GM23338 (cell line): Measurements from ENCODE around the gene PITRM1. TPM values are rescaled to one million over a fixed set of nuclear protein-coding genes. Genes with fewer than 3 reads are reported as not detected.

ENCODE experiments used
- ATAC-seq: fragments of 200-7000 bp; cut with Tn5 transposase; 3 replicates; pipeline ENCODE4 v1.9.1; 2020
- DNase-seq: peaks from one replicate; pipeline ENCODE4 v3.0.0-alpha.2; 2015; ENCODE audit warnings: low spot score
- H2AFZ ChIP-seq: fragments of 200-600 bp; sonication (generic); 2 replicates; pipeline ENCODE4 v1.8.0; 2016; ENCODE audit warnings: antibody characterized with exemption, mild to moderate bottlenecking, moderate library complexity
- H3F3A ChIP-seq: fragments of 200-600 bp; sonication (generic); replicated peaks from 2 replicates; pipeline ENCODE4 v1.8.0; 2017; ENCODE audit warnings: antibody characterized with exemption, mixed run types, low read depth
- H3K27ac ChIP-seq: fragments of 200-600 bp; sonication (generic); 2 replicates; pipeline ENCODE4 v1.6.1; 2016; ENCODE audit warnings: low read depth
- H3K27me3 ChIP-seq: fragments of 200-600 bp; sonication (generic); 2 replicates; pipeline ENCODE4 v1.8.0; 2016; ENCODE audit warnings: mild to moderate bottlenecking, mixed run types, moderate library complexity; ENCODE audit not compliant: insufficient read depth
- H3K36me3 ChIP-seq: fragments of 200-600 bp; sonication (generic); 2 replicates; pipeline ENCODE4 v1.8.0; 2016; ENCODE audit warnings: mild to moderate bottlenecking; ENCODE audit not compliant: insufficient read depth
- H3K4me1 ChIP-seq: fragments of 200-600 bp; sonication (generic); 2 replicates; pipeline ENCODE4 v1.8.0; 2016; ENCODE audit warnings: mild to moderate bottlenecking, moderate library complexity; ENCODE audit not compliant: insufficient read depth
- H3K4me2 ChIP-seq: fragments of 200-600 bp; sonication (generic); 2 replicates; pipeline ENCODE4 v1.7.1; 2017; ENCODE audit warnings: mixed run types
- H3K4me3 ChIP-seq: fragments of 200-600 bp; sonication (generic); 2 replicates; pipeline ENCODE4 v1.6.1; 2016; ENCODE audit warnings: mixed run types
- H3K79me2 ChIP-seq: fragments of 200-600 bp; sonication (generic); replicated peaks from 2 replicates; pipeline ENCODE4 v1.8.0; 2017; ENCODE audit warnings: mild to moderate bottlenecking; ENCODE audit not compliant: insufficient read depth
- H3K9me2 ChIP-seq: fragments of 200-600 bp; sonication (generic); 2 replicates; pipeline ENCODE4 v1.8.0; 2017; ENCODE audit not compliant: insufficient read depth
- H4K20me1 ChIP-seq: fragments of 200-600 bp; sonication (generic); replicated peaks from 2 replicates; pipeline ENCODE4 v1.8.0; 2017; ENCODE audit warnings: mild to moderate bottlenecking; ENCODE audit not compliant: insufficient read depth
- H3K27ac Mint-ChIP-seq: 2 replicates; pipeline ENCODE4 v1.8.0; 2020; ENCODE audit warnings: inconsistent platforms, mild to moderate bottlenecking, moderate library complexity, mixed read lengths
- H3K27me3 Mint-ChIP-seq: 3 replicates; pipeline ENCODE4 v1.8.0; 2022; ENCODE audit warnings: low read depth, mild to moderate bottlenecking, moderate library complexity, mixed read lengths, inconsistent platforms; ENCODE audit not compliant: insufficient read depth, poor library complexity
- H3K36me3 Mint-ChIP-seq: 3 replicates; pipeline ENCODE4 v1.8.0; 2021; ENCODE audit warnings: low read depth, mild to moderate bottlenecking, inconsistent platforms, moderate library complexity, mixed read lengths
- H3K4me1 Mint-ChIP-seq: 3 replicates; pipeline ENCODE4 v1.8.0; 2020; ENCODE audit warnings: mild to moderate bottlenecking, inconsistent platforms, mixed read lengths
- H3K4me3 Mint-ChIP-seq: 3 replicates; pipeline ENCODE4 v1.8.0; 2021; ENCODE audit warnings: moderate library complexity, mild to moderate bottlenecking, inconsistent platforms, mixed read lengths
- H3K9me3 Mint-ChIP-seq: 3 replicates; pipeline ENCODE4 v1.8.0; 2020; ENCODE audit warnings: moderate library complexity, mild to moderate bottlenecking, inconsistent platforms, mixed read lengths
- CREB1 ChIP-seq: fragments of 250-450 bp; sonication (Bioruptor Pico); IDR thresholded peaks from 2 replicates; pipeline ENCODE4 v1.5.0; 2020; ENCODE audit warnings: low read depth, mild to moderate bottlenecking, moderate library complexity
- EZH2 ChIP-seq: fragments of 200-600 bp; sonication (generic); IDR thresholded peaks from one replicate; pipeline ENCODE4 v1.8.0; 2017; ENCODE audit warnings: antibody characterized with exemption, mild to moderate bottlenecking, low read depth; ENCODE audit not compliant: unreplicated experiment
- EZH2phosphoT487 ChIP-seq: fragments of 200-600 bp; sonication (generic); IDR thresholded peaks from one replicate; pipeline ENCODE4 v1.8.1; 2018; ENCODE audit warnings: antibody characterized with exemption; ENCODE audit not compliant: unreplicated experiment
- JUNB ChIP-seq: IDR thresholded peaks from one replicate; pipeline ENCODE4 v1.6.1; 2016; ENCODE audit warnings: antibody characterized with exemption; ENCODE audit not compliant: unreplicated experiment
- NANOG ChIP-seq: IDR thresholded peaks from 2 replicates; pipeline ENCODE4 v1.6.1; 2016; ENCODE audit warnings: antibody characterized with exemption, borderline replicate concordance
- POLR2AphosphoS5 ChIP-seq: IDR thresholded peaks from 2 replicates; pipeline ENCODE4 v1.6.1; 2016; ENCODE audit warnings: antibody characterized with exemption, low read depth
- STAT1 ChIP-seq: IDR thresholded peaks from one replicate; pipeline ENCODE4 v1.6.1; 2016; ENCODE audit warnings: antibody characterized with exemption; ENCODE audit not compliant: unreplicated experiment
- ZNF114 ChIP-seq: fragments of 250-450 bp; sonication (Bioruptor Pico); IDR thresholded peaks from 2 replicates; pipeline ENCODE4 v1.5.0; 2020; ENCODE audit warnings: mild to moderate bottlenecking, moderate library complexity
- ZNF331 ChIP-seq: fragments of 250-450 bp; sonication (Bioruptor Pico); IDR thresholded peaks from 2 replicates; pipeline ENCODE4 v1.5.0; 2020; ENCODE audit warnings: low read depth, mild to moderate bottlenecking, moderate library complexity
- polyA plus RNA-seq: library from polyadenylated mRNA; unstranded; fragments of >200 nt; fragmentation: Nextera tagmentation; extraction: Ambion mirVana; gene quantifications from 2 replicates; pipeline ENCODE4 v1.2.1, GENCODE V29; 2016
- total RNA-seq: library from RNA; depleted of rRNA; stranded (reverse); fragments of >200 nt; shearing (Covaris generic); gene quantifications from 2 replicates; pipeline ENCODE4 v1.2.3, GENCODE V29; 2014
- TF ChIP-seq, protein P1 (sequence below): IDR thresholded peaks from 2 replicates; pipeline ENCODE4 v1.6.1; 2016; ENCODE audit warnings: antibody characterized with exemption
- TF ChIP-seq, protein P2 (sequence below), 2 experiments: fragments of 200-600 bp in 1 of 2; sonication (generic) in 1 of 2; conservative IDR thresholded peaks; 2 replicates each; pipeline versions ENCODE4 v1.5.1 to v1.6.1; 2016 to 2017; ENCODE audit warnings: antibody characterized with exemption in 2 of 2, low read depth in 2 of 2, mild to moderate bottlenecking in 2 of 2, moderate library complexity in 1 of 2
- TF ChIP-seq, protein P3 (sequence below): fragments of 250-450 bp; sonication (Bioruptor Pico); IDR thresholded peaks from 2 replicates; pipeline ENCODE4 v1.5.0; 2020; ENCODE audit warnings: mild to moderate bottlenecking, moderate library complexity
- TF ChIP-seq, protein P4 (sequence below): IDR thresholded peaks from one replicate; pipeline ENCODE4 v1.6.1; 2018; ENCODE audit warnings: antibody characterized with exemption; ENCODE audit not compliant: unreplicated experiment

The PITRM1 gene
- total and polyA plus RNA-seq, 2 experiments from 2014 or later, result 29.0 to 33.0 TPM

DNA sequence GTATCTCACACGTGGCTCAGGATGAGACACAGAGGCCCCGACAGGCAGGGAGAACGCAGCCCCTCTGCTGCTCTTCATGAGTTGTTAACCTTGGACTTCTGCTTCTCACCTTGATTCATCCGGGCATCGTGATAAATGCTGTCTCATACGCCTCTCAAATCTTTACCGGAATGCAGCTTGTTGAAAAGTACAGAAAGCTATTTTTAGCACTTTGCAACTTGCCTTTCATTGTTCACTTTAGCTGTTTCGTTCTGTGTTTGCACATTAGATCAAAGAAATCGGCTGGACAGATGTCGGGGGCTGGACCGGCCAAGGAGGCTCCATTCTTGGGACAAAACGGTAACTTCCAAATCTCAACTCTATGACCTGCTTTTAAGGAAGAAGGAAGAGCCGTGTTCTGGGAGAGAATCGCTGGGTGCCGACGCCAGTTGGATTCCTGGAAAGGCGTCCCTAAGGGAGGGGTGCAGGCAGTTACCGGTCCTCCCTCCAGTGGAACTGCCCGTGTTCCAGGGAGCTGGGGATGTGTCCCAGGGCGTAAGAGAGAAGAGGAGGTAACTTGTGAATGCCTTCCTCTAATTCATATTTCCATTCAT is 56.0 kb downstream of the PITRM1 start:
- Histone ChIP-seq H3K4me3 (no peak overlapping the region), H4K20me1 (no peaks in the 10 kb centered on the region), H3K27ac (no peak overlapping the region), H3K79me2 (no peaks in the 10 kb centered on the region), H2AFZ (no peak overlapping the region), H3K27me3 (no peaks in the 10 kb centered on the region), H3K4me1 (no peaks in the 10 kb centered on the region), H3K4me2 (no peak overlapping the region), H3K9me2 (no peaks in the 10 kb centered on the region), H3F3A (no peaks in the 10 kb centered on the region), H3K36me3 (peaks cover 18% of the 10 kb centered on the region)
- peaks cover 9% of the 10 kb centered on the region for H3K27me3 Mint-ChIP-seq
- no peak overlapping the region for H3K27ac Mint-ChIP-seq
- H3K4me3 Mint-ChIP-seq, result no peak overlapping the region
- DNase-seq (no peak), ATAC-seq (no peak)
- TF ChIP-seq EZH2phosphoT487 (no peak), STAT1 (no peak), NANOG (no peak), ZNF114 (no peak), JUNB (no peak), CREB1 (CRISPR knock-in tag) (no peak), POLR2AphosphoS5 (no peak), EZH2 (no peak), ZNF331 (CRISPR knock-in tag) (no peak)
- TF ChIP-seq, protein P1, sequence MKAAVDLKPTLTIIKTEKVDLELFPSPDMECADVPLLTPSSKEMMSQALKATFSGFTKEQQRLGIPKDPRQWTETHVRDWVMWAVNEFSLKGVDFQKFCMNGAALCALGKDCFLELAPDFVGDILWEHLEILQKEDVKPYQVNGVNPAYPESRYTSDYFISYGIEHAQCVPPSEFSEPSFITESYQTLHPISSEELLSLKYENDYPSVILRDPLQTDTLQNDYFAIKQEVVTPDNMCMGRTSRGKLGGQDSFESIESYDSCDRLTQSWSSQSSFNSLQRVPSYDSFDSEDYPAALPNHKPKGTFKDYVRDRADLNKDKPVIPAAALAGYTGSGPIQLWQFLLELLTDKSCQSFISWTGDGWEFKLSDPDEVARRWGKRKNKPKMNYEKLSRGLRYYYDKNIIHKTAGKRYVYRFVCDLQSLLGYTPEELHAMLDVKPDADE, result no peak
- TF ChIP-seq, protein P2, sequence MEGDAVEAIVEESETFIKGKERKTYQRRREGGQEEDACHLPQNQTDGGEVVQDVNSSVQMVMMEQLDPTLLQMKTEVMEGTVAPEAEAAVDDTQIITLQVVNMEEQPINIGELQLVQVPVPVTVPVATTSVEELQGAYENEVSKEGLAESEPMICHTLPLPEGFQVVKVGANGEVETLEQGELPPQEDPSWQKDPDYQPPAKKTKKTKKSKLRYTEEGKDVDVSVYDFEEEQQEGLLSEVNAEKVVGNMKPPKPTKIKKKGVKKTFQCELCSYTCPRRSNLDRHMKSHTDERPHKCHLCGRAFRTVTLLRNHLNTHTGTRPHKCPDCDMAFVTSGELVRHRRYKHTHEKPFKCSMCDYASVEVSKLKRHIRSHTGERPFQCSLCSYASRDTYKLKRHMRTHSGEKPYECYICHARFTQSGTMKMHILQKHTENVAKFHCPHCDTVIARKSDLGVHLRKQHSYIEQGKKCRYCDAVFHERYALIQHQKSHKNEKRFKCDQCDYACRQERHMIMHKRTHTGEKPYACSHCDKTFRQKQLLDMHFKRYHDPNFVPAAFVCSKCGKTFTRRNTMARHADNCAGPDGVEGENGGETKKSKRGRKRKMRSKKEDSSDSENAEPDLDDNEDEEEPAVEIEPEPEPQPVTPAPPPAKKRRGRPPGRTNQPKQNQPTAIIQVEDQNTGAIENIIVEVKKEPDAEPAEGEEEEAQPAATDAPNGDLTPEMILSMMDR (conservative IDR thresholded peaks at IDR 0.05; ENCODE audit: low read depth in 2 of 2), result no peak
- TF ChIP-seq, protein P3, sequence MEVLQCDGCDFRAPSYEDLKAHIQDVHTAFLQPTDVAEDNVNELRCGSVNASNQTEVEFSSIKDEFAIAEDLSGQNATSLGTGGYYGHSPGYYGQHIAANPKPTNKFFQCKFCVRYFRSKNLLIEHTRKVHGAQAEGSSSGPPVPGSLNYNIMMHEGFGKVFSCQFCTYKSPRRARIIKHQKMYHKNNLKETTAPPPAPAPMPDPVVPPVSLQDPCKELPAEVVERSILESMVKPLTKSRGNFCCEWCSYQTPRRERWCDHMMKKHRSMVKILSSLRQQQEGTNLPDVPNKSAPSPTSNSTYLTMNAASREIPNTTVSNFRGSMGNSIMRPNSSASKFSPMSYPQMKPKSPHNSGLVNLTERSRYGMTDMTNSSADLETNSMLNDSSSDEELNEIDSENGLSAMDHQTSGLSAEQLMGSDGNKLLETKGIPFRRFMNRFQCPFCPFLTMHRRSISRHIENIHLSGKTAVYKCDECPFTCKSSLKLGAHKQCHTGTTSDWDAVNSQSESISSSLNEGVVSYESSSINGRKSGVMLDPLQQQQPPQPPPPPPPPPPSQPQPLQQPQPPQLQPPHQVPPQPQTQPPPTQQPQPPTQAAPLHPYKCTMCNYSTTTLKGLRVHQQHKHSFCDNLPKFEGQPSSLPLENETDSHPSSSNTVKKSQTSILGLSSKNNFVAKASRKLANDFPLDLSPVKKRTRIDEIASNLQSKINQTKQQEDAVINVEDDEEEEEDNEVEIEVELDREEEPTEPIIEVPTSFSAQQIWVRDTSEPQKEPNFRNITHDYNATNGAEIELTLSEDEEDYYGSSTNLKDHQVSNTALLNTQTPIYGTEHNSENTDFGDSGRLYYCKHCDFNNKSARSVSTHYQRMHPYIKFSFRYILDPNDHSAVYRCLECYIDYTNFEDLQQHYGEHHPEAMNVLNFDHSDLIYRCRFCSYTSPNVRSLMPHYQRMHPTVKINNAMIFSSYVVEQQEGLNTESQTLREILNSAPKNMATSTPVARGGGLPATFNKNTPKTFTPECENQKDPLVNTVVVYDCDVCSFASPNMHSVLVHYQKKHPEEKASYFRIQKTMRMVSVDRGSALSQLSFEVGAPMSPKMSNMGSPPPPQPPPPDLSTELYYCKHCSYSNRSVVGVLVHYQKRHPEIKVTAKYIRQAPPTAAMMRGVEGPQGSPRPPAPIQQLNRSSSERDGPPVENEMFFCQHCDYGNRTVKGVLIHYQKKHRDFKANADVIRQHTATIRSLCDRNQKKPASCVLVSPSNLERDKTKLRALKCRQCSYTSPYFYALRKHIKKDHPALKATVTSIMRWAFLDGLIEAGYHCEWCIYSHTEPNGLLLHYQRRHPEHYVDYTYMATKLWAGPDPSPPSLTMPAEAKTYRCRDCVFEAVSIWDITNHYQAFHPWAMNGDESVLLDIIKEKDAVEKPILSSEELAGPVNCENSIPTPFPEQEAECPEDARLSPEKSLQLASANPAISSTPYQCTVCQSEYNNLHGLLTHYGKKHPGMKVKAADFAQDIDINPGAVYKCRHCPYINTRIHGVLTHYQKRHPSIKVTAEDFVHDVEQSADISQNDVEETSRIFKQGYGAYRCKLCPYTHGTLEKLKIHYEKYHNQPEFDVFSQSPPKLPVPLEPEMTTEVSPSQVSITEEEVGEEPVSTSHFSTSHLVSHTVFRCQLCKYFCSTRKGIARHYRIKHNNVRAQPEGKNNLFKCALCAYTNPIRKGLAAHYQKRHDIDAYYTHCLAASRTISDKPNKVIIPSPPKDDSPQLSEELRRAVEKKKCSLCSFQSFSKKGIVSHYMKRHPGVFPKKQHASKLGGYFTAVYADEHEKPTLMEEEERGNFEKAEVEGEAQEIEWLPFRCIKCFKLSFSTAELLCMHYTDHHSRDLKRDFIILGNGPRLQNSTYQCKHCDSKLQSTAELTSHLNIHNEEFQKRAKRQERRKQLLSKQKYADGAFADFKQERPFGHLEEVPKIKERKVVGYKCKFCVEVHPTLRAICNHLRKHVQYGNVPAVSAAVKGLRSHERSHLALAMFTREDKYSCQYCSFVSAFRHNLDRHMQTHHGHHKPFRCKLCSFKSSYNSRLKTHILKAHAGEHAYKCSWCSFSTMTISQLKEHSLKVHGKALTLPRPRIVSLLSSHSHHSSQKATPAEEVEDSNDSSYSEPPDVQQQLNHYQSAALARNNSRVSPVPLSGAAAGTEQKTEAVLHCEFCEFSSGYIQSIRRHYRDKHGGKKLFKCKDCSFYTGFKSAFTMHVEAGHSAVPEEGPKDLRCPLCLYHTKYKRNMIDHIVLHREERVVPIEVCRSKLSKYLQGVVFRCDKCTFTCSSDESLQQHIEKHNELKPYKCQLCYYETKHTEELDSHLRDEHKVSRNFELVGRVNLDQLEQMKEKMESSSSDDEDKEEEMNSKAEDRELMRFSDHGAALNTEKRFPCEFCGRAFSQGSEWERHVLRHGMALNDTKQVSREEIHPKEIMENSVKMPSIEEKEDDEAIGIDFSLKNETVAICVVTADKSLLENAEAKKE, result no peak
- TF ChIP-seq, protein P4, sequence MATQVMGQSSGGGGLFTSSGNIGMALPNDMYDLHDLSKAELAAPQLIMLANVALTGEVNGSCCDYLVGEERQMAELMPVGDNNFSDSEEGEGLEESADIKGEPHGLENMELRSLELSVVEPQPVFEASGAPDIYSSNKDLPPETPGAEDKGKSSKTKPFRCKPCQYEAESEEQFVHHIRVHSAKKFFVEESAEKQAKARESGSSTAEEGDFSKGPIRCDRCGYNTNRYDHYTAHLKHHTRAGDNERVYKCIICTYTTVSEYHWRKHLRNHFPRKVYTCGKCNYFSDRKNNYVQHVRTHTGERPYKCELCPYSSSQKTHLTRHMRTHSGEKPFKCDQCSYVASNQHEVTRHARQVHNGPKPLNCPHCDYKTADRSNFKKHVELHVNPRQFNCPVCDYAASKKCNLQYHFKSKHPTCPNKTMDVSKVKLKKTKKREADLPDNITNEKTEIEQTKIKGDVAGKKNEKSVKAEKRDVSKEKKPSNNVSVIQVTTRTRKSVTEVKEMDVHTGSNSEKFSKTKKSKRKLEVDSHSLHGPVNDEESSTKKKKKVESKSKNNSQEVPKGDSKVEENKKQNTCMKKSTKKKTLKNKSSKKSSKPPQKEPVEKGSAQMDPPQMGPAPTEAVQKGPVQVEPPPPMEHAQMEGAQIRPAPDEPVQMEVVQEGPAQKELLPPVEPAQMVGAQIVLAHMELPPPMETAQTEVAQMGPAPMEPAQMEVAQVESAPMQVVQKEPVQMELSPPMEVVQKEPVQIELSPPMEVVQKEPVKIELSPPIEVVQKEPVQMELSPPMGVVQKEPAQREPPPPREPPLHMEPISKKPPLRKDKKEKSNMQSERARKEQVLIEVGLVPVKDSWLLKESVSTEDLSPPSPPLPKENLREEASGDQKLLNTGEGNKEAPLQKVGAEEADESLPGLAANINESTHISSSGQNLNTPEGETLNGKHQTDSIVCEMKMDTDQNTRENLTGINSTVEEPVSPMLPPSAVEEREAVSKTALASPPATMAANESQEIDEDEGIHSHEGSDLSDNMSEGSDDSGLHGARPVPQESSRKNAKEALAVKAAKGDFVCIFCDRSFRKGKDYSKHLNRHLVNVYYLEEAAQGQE, result no peak
- H3K9me3 Mint-ChIP-seq, result no peaks in the 10 kb centered on the region
- H3K36me3 Mint-ChIP-seq, result peaks cover 84% of the 10 kb centered on the region
- H3K4me1 Mint-ChIP-seq, result no peaks in the 10 kb centered on the region
